HG03565 (cell line): ENCODE measurements around the gene STAC2.
"Not testable (repeated sequence)": the region's sequence is repeated elsewhere in the genome, so short reads cannot be mapped to it uniquely, and the experiment has no call there.

Source experiments
- ATAC-seq: cut with Tn5 transposase; IDR thresholded peaks from one replicate; pipeline ENCODE4 v1.9.1; 2021; ENCODE audit warnings: mild to moderate bottlenecking, moderate library complexity; ENCODE audit not compliant: unreplicated experiment

STAC2 gene

GRCh38 chr17:39191750-39192510, 33.8 kb downstream of the STAC2 start:
- no peak for ATAC-seq

GRCh38 chr17:39187152-39187830, 38.5 kb downstream of the STAC2 start:
- no peak for ATAC-seq

- no peak for ATAC-seq
Measured at GRCh38 chr17:39186481-39187002, 39.2 kb downstream of the STAC2 start.

- ATAC-seq, result no peak
Measured at GRCh38 chr17:39183720-39184119, 42.0 kb downstream of the STAC2 start.

GRCh38 chr17:39183045-39183444, 42.7 kb downstream of the STAC2 start:
- ATAC-seq, result no peak

- ATAC-seq, result no peak
Measured at GRCh38 chr17:39181303-39181702, 44.4 kb downstream of the STAC2 start.

GRCh38 chr17:39178536-39178935, 47.2 kb downstream of the STAC2 start:
- no peak for ATAC-seq

- no peak for ATAC-seq
Measured at GRCh38 chr17:39177256-39177655, 48.5 kb downstream of the STAC2 start.

GRCh38 chr17:39175695-39176093, 50.1 kb downstream of the STAC2 start:
- no peak for ATAC-seq

GRCh38 chr17:39174920-39175694, 50.6 kb downstream of the STAC2 start:
- no peak for ATAC-seq

GRCh38 chr17:39173526-39174274, 52.0 kb downstream of the STAC2 start:
- no peak for ATAC-seq

GRCh38 chr17:39173080-39173479, 52.7 kb downstream of the STAC2 start:
- no peak for ATAC-seq

- no peak for ATAC-seq
Measured at GRCh38 chr17:39171933-39172332, 53.8 kb downstream of the STAC2 start.

- ATAC-seq, result no peak
Measured at GRCh38 chr17:39170558-39170957, 55.2 kb downstream of the STAC2 start.

GRCh38 chr17:39170109-39170508, 55.6 kb downstream of the STAC2 start:
- no peak for ATAC-seq

- ATAC-seq, result no peak
Measured at GRCh38 chr17:39169518-39169917, 56.2 kb downstream of the STAC2 start.

- ATAC-seq, result no peak
Measured at GRCh38 chr17:39169101-39169500, 56.6 kb downstream of the STAC2 start.

- not testable (repeated sequence) for ATAC-seq
Measured at GRCh38 chr17:39168503-39168902, 57.2 kb downstream of the STAC2 start.

- no peak for ATAC-seq
Measured at GRCh38 chr17:39167476-39167875, 58.3 kb downstream of the STAC2 start.

- no peak for ATAC-seq
Measured at GRCh38 chr17:39166437-39167335, 59.1 kb downstream of the STAC2 start.
